ENCODE results near the gene GLYATL3. TPM values are rescaled to one million over a fixed set of nuclear protein-coding genes. Genes with fewer than 3 reads are reported as not detected.

GLYATL3 gene
- total RNA-seq, 4 donors from 2014 or later: not detected

DNA sequence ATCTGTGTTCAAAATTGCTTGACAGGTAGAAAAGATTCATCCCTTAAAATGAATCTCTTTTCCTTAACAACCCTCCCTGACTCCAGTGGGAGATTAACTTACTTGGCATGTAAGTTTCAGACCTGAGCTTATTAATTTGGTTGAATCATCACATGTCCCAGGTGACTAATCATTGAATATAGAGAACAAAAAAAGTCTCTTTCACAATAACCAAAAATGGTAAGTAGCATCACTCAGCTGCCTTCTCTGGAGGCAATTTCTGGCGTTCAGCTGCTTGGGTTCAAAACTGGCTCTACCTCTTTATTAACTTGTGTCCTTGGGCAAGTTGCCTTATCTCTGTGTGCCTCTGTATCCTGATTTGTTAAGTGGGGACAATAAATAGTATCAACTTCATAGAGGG lies 53.7 kb downstream of the GLYATL3 start:
- H3K27ac ChIP-seq: no peak overlapping the region
- no peaks in the 10 kb centered on the region for H3K9me3 ChIP-seq
- no peaks in the 10 kb centered on the region for H3K36me3 ChIP-seq
- DNase-seq: no peak
- H3K27me3 ChIP-seq: no peaks in the 10 kb centered on the region
- no peaks in the 10 kb centered on the region for H3K4me1 ChIP-seq
- TF ChIP-seq POLR2A (IDR thresholded peaks at IDR 0.05): no peak
- TF ChIP-seq, protein P1, sequence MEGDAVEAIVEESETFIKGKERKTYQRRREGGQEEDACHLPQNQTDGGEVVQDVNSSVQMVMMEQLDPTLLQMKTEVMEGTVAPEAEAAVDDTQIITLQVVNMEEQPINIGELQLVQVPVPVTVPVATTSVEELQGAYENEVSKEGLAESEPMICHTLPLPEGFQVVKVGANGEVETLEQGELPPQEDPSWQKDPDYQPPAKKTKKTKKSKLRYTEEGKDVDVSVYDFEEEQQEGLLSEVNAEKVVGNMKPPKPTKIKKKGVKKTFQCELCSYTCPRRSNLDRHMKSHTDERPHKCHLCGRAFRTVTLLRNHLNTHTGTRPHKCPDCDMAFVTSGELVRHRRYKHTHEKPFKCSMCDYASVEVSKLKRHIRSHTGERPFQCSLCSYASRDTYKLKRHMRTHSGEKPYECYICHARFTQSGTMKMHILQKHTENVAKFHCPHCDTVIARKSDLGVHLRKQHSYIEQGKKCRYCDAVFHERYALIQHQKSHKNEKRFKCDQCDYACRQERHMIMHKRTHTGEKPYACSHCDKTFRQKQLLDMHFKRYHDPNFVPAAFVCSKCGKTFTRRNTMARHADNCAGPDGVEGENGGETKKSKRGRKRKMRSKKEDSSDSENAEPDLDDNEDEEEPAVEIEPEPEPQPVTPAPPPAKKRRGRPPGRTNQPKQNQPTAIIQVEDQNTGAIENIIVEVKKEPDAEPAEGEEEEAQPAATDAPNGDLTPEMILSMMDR (IDR thresholded peaks at IDR 0.05): no peak
- no peak overlapping the region for H3K4me3 ChIP-seq
- intact Hi-C loops (cut with DNase I; ENCODE audit: low total_unique reads): no loop called here

DNA sequence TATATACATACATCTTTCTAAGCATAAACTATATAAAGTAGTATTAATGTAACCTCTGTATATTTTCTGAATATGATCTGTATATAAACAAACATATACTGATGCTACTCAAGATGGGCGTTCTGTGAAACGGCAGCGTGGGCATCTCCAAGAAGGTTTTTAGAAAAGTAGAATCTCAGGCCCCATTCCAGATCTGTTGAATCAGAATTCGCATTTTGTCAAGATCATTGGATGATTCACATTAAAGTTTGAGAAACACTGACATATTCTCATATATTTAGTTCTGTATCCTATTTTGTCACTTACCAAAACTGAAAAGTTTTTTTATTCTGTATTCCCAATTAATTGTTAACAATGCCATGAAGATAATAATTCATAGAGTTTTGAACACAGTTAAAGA lies 56.2 kb downstream of the GLYATL3 start:
- H3K27ac ChIP-seq: no peak overlapping the region
- H3K4me3 ChIP-seq: no peak overlapping the region
- intact Hi-C loops (cut with DNase I; ENCODE audit: low total_unique reads): no loop called here
- no peaks in the 10 kb centered on the region for H3K9me3 ChIP-seq
- no peaks in the 10 kb centered on the region for H3K27me3 ChIP-seq
- no peak for DNase-seq
- no peaks in the 10 kb centered on the region for H3K4me1 ChIP-seq
- TF ChIP-seq, protein P1 (IDR thresholded peaks at IDR 0.05): no peak
- no peak for TF ChIP-seq POLR2A (IDR thresholded peaks at IDR 0.05)
- no peaks in the 10 kb centered on the region for H3K36me3 ChIP-seq

DNA sequence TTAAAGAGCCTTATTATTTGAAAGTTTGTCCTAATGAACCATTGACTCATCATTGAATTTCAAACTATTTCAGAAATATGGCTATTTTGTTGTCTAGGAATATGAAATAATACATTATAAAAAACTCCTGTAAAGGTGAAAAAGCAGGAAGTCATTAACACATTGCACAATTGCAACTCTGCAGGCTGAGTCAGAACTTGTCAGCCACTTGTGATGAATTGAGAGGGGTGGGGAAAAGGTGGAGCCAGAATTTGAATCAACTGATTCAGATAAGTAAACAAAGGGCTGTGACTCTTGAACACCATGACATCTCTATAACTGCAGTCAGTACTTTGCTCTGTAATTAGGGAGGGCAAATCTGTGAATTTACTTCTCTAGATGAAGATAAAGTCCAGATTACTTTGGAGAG lies 56.7 kb downstream of the GLYATL3 start:
- H3K4me3 ChIP-seq: no peak overlapping the region
- no peaks in the 10 kb centered on the region for H3K4me1 ChIP-seq
- H3K9me3 ChIP-seq: no peaks in the 10 kb centered on the region
- intact Hi-C loops (cut with DNase I; ENCODE audit: low total_unique reads): no loop called here
- no peak for DNase-seq
- no peaks in the 10 kb centered on the region for H3K27me3 ChIP-seq
- no peaks in the 10 kb centered on the region for H3K36me3 ChIP-seq
- TF ChIP-seq POLR2A (IDR thresholded peaks at IDR 0.05): no peak
- TF ChIP-seq, protein P1 (IDR thresholded peaks at IDR 0.05): no peak
- H3K27ac ChIP-seq: no peak overlapping the region

DNA sequence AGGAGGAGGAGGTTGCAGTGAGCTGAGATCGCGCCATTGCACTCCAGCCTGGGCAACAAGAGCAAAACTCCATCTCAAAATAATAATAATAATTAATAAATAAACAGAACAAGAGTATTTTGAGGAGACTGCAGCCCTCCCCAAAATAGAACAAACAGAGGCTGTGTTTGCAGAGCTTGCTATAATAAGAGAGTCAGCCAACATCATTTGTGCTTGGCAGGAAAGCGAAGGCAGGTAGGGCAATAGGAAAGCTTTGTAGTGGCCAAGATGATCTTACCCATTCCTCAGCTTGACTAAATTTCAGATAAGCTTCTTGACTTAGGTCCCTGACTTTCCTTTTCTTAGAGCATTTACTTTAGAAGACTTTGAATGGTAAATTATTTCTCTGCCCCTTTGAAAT lies 57.5 kb downstream of the GLYATL3 start:
- TF ChIP-seq POLR2A (IDR thresholded peaks at IDR 0.05): no peak
- TF ChIP-seq, protein P1 (IDR thresholded peaks at IDR 0.05): no peak
- DNase-seq: no peak
- Histone ChIP-seq H3K9me3 (no peaks in the 10 kb centered on the region), H3K4me3 (no peak overlapping the region), H3K27me3 (no peaks in the 10 kb centered on the region), H3K4me1 (no peaks in the 10 kb centered on the region), H3K27ac (no peak overlapping the region), H3K36me3 (no peaks in the 10 kb centered on the region)
- intact Hi-C loops (cut with DNase I; ENCODE audit: low total_unique reads): no loop called here

DNA sequence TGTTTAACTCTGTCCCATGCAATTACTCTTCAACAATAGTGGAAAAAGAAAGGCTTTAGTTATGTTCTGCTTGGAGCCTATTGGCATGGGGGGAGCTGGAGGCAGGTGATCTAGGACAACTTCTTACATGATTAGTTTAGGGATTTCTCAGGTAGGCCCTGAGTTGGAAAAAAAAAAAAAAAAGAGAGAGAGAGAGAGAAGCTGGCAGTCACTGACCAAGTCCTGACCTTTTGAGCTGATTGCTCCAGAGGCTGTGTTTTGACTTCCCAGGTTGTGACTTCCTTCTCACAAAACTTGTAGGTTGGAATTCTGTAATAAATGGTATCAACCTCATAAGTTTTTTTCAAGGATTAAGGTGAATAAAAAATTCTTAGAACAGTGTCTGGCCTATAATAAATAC lies 58.5 kb downstream of the GLYATL3 start:
- H3K9me3 ChIP-seq: no peaks in the 10 kb centered on the region
- intact Hi-C loops (cut with DNase I; ENCODE audit: low total_unique reads): no loop called here
- no peaks in the 10 kb centered on the region for H3K36me3 ChIP-seq
- no peaks in the 10 kb centered on the region for H3K27me3 ChIP-seq
- DNase-seq: no peak
- no peak overlapping the region for H3K4me3 ChIP-seq
- no peak for TF ChIP-seq POLR2A (IDR thresholded peaks at IDR 0.05)
- TF ChIP-seq, protein P1 (IDR thresholded peaks at IDR 0.05): no peak
- no peaks in the 10 kb centered on the region for H3K4me1 ChIP-seq
- H3K27ac ChIP-seq: no peak overlapping the region

Data from uterus (tissue), 4 donors.